Prostate gland (tissue), 2 donors: ENCODE data around the gene UFD1.

Experiments used
- POLR2A ChIP-seq: fragments of 450-650 bp; IDR thresholded peaks from one replicate; pipeline ENCODE4 v1.6.1; 2016; ENCODE audit warnings: antibody characterized with exemption, mild to moderate bottlenecking
- TF ChIP-seq, protein P1 (sequence below), 4 experiments: fragments of 200-600 bp in 2 of 4; fragments of 450-650 bp in 2 of 4; sonication (generic) in 2 of 4; IDR thresholded peaks; 1 replicate in 3 of 4; 2 replicates in 1 of 4; pipeline ENCODE4 v1.5.1; 2016 to 2019; ENCODE audit warnings: antibody characterized with exemption in 4 of 4, mild to moderate bottlenecking in 2 of 4, moderate library complexity in 2 of 4

DNA sequence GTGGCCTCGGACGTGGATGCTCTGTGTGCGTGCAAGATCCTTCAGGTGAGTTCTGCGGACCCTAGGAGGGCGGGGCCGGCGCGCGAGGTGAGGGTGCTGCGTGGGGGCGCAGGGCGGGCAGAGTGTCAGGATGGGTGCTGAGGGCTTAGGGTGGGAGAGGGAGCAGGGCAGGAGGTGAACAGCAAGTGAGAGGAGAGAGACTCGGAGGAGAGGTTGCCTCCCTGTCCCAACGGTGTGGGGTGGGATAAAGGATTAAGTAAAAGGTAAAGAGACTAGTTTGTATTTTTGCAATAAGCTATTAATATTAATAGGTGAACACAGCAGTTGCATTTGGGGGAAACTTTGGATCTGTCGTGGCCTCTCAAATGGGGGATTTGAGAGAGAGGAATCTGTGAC lies 1.2 kb upstream of the UFD1 start:
- TF ChIP-seq, protein P1, sequence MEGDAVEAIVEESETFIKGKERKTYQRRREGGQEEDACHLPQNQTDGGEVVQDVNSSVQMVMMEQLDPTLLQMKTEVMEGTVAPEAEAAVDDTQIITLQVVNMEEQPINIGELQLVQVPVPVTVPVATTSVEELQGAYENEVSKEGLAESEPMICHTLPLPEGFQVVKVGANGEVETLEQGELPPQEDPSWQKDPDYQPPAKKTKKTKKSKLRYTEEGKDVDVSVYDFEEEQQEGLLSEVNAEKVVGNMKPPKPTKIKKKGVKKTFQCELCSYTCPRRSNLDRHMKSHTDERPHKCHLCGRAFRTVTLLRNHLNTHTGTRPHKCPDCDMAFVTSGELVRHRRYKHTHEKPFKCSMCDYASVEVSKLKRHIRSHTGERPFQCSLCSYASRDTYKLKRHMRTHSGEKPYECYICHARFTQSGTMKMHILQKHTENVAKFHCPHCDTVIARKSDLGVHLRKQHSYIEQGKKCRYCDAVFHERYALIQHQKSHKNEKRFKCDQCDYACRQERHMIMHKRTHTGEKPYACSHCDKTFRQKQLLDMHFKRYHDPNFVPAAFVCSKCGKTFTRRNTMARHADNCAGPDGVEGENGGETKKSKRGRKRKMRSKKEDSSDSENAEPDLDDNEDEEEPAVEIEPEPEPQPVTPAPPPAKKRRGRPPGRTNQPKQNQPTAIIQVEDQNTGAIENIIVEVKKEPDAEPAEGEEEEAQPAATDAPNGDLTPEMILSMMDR (IDR thresholded peaks at IDR 0.05) = no peak
- no peak for TF ChIP-seq POLR2A
